Activated CD4-positive, alpha-beta T cell treated with anti-CD3 and anti-CD28 coated beads for 24 hours (primary cell): ENCODE results near the gene ZNF248.
"Not testable (repeated sequence)": the region's sequence is repeated elsewhere in the genome, so short reads cannot be mapped to it uniquely, and the experiment has no call there.

ENCODE experiments used
- DNase-seq, 2 donors: peaks; one replicate each; pipeline ENCODE4 v3.0.0-alpha.2; 2020; ENCODE audit warnings: low read depth in 2 of 2

Gene ZNF248

GRCh38 chr10:37741831-37742230 lies 115.6 kb downstream of the ZNF248 start:
- no peak for DNase-seq

DNA sequence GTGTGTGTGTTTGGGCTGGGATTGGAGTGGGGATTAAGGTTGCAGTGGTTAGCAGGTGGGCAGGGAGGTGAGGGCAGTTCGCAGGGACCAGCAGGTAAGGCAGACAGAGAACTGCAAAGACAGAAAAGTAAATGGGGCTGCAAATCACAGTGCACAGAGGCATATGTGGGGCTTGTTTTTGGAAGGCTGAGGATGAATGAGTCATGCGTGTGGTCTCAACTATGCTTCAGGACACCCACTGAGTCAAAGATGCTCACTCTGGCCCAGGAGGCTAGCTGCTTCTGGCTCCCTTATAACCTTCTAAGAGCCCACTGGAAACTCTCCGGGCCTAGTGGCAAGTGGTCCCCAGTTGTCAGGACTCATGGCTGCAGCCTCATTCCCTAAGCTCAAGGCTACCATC lies 118.2 kb downstream of the ZNF248 start:
- DNase-seq = no peak

DNA sequence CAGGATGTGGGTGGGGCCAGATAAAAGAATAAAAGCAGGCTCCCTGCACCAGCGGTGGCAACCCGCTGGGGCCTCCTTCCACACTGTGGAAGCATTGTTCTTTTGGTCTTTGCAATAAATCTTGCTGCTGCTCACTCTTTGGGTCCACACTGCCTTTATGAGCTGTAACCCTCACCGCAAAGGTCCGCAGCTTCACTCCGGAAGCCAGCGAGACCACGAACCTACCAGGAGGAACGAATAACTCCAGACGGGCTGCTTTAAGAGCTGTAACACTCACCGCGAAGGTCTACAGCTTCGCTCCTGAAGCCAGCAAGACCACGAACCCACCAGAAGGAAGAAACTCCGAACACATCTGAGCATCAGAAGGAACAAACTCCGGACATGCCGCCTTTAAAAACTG lies 119.2 kb downstream of the ZNF248 start:
- DNase-seq = not testable (repeated sequence)

GRCh38 chr10:37737336-37737735 lies 120.1 kb downstream of the ZNF248 start:
- DNase-seq = no peak

DNA sequence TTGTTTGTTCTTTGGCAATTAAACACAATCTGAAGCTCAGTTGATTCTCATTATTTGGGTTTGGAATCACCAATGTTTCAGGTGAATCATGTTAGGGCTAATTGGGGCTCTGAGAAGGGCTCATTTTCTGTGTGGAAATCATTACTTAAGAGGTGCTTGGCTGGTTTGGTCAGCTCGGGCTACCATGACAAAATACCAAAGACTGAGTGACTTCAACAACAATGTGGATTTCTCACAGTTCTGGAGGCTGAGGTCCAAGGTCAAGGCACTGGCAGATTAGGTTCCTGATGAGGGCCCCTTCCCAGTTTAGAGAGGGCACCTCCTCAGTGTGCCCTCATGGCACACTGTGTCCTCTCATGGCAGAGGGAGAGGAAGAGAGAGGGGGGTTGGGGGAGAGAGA lies 121.3 kb downstream of the ZNF248 start:
- no peak for DNase-seq

GRCh38 chr10:37734971-37735370 lies 122.4 kb downstream of the ZNF248 start:
- no peak for DNase-seq
